NK-92 (cell line): ENCODE measurements around the gene NMRK1.

ENCODE experiments used
- DNase-seq: peaks from one replicate; lab custom pipeline; 2025; ENCODE audit not compliant: unreplicated experiment; lab: John Stamatoyannopoulos, UW

NMRK1 gene

DNA sequence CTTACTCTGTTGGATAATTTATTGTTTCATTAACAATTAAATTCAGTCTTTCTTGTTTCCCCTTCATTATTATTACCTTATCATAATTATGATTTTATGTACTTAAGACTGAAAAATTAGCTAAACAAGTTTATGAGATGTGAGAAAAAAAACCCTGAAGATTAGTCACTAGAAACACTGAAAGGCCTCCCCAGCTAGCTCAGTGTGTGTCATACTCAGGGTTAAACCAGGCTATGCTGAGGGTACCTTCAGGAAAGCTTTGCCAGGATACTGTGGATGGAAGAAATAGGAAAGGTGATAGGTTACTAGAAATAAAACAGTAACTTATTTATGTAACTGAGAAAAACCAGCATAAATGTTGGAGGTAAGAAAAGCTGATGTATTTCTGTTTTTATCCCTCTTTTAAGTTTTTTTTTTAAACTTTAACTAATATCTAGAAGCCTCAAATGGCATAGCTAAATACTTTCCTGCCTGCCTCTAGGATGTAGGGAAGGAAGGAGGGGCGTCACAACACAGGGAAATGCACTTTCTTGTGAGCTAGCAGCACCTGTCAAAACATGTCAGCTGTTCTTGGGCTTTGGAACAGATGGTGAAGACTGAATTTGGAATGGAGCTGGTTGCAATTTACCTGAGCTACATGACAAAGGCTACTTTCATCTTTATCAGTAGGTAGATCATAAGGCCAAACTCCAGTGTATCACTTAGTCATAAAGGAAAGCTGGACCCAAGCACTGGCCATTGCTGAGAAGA lies 24.2 kb downstream of the NMRK1 start:
- no peak for DNase-seq

DNA sequence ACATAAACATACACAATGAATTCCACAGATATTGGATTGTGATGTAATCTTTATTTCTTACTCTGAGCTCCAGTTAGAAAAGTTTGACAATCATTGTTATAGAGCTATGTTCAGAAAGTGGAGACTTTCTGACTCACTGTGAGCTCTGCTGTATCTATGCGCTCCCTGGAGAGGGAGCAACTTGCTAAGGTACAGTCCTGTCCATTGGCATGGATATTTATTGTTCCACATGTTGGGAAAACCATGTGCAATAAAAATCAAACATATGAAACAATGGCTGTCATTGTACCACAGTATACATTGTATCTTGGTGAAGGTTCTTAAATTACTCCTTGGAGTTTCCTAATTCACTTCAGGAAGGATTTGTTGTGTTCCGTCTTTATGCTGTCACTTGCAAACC lies 26.8 kb downstream of the NMRK1 start:
- no peak for DNase-seq

DNA sequence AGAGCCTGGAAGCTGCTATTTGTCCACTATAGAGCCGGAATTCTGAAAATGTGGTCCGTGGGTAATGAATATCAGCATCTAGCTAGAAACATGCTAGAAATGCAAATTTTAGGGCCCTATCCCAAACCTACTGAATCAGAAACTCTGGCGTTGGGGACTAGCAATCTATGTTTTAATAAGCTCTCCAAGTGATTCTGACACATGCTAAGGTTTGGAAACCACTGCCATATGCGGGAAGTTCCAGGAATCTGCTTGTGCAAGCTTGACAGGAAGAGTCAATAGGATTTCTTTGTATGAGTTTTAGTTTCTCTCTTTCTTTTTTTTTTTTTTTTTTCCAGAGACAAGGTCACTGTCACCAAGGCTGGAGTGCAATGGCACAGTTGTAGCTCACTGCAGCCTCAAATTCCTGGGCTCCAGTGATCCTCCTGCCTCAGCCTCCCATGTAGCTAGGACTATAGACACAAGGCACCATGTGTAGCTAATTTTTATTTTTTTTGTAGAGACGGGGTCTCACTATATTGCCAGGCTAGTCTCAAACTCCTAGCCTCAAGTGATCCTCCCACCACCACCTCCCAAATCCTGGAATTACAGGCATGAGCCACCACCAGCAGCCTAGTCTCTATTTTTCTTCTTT lies 33.5 kb downstream of the NMRK1 start:
- no peak for DNase-seq

DNA sequence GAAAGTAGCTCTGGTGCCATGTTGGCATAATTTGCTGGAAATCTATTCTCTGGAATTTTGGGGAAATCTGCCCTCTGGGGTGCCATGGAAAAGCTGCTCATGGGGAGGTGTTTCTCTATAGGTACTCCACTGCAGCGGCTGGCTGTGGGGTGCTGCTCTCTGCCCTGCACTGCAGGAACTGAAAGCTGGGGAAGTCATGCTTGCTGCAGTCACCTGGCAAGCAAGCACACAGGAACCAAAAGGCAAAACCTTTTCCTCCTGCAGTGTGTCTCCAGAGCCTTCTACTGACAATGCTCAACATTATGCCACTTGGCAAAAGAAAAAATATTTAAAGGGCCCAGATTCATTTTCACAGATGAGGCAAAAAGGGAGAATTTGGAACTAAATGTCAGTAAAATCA lies 34.1 kb downstream of the NMRK1 start:
- no peak for DNase-seq

DNA sequence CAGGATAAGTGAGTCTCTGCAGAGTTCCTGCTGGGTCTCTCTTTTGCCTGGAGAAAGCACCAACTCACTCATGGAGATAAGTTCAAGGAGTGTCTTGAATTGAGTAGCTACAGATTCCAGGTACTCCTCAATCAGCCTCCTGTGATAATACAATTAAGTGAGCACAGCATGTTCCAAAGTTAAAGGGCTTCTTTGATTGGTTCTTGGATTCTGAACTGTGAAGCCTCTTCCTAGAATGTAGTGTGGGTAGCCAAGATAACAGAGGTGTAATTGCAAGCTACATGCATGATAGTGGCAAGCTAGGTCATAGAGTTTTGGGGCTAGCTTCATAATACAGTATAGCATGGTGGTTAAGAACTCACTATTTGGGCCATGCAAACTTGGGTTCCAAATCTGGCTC lies 36.7 kb downstream of the NMRK1 start:
- DNase-seq: no peak

DNA sequence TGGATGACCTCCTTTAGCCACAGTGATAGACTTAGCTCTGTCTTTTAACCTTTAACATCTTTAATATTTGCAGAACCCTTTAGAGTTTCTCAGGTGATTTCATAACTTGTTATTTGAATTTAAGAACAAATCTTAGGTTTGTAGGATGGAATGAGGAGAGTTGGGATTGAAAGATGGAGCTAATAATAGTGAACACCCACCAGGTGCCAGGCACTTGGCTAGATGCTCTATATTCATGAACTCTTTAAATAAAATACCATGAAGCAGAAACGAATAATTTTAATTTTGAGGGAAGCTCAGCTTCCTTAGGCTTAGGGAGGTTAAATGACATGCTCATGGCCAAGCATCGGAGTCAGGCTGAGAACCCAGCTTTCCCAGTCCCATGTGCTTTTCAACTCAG lies 40.4 kb downstream of the NMRK1 start:
- DNase-seq: no peak

DNA sequence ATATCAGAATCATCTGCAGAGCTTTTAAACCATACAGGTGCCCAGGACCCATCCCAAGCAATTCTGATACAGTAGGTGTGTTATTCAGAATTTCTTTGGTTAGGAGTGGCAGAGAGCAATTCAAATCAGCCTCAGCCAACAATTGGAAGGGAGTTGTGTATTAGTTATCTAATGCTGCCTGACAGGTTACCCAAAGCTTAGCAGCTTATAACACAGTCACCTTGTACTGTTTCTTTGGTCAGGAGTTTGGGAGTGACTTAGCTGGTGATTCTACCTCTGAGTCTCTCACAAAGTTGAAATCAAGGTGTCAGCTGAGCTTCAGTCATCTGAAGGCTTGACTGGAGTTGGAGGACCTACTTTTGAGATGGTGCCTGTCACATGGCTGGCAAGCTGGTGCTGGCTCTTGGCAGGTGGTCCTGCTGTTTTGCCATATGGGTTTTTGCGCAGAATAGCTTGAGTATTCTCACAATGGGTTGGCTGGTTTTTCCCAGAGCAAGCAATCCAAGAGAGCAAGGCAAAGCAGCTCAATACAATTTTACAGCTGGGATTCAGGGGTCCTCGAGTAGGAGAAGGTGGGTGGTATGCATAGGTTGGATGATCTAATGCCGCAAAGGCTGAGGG lies 41.1 kb downstream of the NMRK1 start:
- DNase-seq: no peak

DNA sequence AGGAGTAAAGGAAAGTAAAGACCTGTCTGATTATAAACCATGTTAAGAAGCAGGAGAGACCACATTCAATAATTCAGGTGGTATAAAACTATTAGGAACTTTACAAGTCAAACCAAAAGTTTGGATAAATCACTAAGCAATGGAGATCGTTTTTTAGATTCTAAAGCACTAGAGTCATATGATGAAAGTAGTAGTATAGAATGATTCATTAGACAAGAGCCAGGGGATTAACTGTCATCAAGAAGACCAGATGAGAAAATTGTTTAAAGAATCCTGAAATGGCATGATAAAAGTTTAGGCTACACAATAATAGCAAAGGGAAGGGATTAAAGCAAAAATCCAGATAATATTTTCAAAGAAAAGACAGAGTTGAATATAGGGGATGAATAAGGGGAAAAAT lies 46.9 kb downstream of the NMRK1 start:
- DNase-seq: no peak

DNA sequence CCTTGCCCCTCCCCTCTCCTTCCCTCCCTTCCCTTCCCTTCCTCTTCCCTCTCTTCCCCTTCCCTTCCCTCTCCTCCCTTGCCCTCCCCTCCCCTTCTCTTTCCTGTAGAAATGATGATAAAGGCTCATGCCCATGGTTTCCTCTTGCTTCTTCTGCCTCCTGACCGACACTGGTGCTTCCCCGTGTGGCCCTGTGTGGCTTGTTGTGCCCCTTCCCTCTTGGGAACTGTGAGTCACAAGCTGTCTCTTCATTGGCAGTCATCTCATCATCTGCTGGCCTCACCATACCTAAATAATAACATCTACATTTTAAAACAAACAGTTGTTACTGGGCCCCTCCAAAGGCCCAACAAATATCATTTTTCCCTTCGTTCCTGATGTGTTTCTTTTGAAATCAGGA lies 48.2 kb downstream of the NMRK1 start:
- no peak for DNase-seq

DNA sequence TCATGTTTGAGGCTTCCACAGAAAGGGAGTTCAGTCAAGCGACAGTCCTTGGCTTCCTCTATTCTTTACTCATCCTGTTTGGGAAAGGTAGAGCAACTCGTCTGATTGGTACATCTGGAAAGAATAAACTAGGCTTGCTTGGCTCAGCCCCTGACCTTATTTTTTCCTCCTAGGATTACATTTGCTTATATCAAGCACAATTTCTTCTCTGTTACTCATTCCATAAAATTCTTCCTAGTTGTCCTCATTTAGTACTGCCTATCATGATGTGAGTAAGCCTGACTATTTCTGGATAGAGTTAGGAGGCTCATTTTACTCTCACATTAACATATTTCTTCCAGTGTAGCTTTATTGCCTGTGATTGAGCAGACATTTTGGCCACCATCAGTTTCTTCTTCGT lies 48.9 kb downstream of the NMRK1 start:
- no peak for DNase-seq

DNA sequence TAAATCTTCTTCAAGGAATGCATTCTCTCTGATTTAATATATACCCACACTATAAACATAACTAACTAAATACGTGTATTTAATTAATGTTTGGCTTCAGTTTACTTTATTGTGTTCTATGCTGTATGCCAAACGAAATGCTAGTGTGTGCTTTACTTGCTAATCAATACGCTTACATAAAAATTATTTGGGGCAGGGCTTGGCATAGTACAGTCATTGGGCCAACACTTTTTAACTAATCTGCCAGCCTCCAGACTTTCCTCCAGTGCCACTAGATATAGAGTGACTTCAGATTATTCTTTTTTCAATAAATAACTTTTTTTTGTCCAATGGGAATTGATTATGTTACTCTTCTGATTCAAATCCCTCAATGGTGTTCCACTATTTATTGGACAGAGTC lies 51.2 kb downstream of the NMRK1 start:
- DNase-seq: no peak

DNA sequence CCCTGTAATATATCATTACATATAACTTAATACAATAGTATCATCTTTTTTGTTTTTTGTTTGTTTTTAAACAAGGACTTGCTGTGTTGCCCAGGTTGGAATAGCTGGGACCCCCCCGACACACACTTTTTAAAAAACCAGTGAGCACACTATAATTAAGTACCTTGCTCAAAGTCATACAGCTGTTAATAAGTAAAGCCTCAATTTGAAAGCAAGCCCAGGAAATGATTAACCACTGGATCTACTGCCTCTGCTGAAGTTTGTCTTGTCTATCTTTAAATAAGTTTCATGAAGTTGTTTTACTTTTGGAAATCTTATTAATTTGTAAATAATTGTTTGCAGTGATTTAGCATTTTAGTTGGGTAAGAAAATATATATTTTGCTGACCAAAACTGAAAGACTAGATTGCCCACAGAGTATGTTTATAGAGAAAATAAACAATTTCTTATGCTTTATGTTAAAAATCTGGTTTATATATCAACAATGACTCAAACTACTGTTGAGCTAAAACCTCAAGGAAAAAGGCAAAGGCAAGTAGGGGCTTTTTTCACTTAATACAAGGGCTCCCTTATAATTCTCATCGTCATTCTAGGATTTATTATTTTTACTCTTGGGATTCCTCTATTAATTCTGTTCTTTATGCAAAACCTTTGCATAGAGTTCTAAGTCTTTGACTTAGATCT lies 54.0 kb downstream of the NMRK1 start:
- DNase-seq: no peak

DNA sequence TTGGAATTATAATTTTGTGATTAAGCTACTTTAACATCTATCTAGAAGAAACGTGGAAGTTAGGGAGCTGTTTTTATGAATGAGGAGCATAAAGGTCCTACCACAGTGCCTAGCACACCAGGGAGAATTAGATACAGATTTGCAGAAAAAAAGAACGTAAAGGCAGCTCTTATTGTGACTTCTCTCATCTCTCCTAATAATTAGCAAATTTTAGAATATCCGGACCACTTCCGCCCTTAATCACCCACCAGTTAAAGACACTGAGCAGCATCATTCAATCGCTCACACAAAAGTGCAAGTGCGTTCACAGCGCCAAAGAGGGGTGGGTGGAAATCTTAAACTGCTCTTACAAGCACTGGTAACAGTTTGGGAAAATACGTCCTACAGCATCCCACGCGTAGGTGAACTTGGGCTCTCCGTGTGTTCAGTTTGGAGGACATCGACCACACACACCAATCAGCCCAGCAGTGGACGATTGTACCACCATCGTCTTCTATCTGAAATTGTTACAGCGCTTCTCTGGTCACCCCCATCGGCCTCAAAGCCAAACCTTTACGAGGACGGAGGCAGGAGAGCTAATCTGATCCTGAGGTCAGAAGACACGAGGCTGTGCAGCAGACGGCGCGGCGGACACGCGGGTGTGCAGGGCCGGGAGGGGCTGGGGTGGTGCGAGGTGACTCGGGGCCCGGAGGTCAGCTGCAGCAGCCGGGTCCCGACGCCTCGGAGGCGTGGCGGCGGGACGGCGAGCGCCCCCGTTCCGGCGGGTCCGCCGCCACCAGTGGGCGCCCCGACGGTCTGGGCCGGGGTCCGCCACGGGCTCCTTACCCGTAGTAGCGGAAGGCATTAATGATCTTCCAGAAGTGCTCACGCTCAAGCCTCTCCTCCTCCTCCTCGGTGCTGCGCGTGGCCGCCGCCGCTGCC lies 60.5 kb downstream of the NMRK1 start:
- no peak for DNase-seq

DNA sequence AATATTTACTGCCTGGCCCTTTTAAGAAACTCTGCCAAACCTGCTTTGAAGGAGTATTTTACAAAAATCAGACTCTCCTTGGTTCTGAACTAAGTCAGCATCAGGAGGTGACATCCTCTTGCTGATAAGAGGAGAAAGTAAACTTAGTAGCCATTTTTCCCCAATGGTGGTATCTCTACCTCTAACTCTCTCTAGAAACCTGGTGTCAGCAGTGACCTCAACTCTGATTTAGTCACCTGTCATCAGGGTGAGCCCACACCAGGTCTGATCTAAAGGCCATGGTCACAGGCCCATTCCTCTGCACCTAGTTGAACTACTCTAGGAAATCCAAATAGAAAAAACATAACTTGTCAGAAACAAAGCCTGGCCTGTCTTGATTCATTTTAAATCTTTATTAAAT lies 64.1 kb downstream of the NMRK1 start:
- no peak for DNase-seq

DNA sequence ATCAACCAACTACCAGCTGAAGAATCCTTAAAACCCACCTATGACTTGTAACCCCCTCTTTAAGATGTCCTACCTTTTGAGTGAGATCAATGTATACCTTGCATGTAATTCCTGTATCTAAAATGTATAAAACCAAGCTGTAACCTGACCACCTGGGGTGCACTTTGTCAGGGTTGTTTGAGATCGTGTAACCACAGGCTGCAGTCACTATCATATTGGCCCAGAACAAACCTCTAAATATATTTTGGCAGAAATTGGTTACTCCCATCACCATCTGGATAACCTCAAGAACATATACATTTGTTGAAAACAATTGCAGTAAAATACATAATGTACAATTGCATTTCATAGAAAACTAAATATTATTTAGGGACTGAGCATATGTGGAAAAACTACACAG lies 68.3 kb downstream of the NMRK1 start:
- no peak for DNase-seq

DNA sequence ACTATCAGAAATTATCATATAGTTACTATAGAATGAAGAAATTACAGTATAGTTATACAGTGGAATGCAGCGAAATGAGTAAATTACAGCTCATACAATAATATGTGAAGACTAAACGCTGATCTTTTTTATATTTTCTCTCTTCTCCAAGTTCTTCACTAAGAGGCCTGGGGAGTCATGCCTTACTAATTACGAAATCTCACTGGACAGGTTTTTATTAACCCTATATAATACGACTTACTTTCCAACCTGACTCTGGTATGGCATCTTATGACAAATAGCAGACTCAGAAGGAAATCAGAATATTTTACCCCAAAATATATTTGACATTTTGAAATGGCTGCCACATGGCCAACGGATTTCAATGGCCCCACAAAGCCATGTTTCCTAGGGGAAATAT lies 68.9 kb downstream of the NMRK1 start:
- DNase-seq: no peak

DNA sequence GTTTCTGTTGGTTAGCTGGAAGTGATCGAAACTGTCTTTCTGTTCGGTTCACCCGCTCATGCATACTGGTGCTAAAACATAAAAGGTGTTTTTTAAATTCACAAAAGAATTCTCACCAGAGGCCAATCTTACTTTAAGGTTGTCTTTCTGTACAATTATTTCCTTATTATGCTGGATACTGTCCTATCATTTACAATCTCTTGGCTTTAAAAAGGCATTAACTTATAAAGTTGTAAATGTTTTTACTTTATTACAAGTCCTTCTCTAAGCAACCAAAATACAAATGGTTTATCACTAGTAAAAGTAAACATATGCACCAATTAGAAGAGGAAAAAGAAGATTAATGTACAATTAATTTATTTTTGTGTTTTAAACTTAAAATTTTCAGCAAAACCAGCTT lies 70.6 kb downstream of the NMRK1 start:
- no peak for DNase-seq

DNA sequence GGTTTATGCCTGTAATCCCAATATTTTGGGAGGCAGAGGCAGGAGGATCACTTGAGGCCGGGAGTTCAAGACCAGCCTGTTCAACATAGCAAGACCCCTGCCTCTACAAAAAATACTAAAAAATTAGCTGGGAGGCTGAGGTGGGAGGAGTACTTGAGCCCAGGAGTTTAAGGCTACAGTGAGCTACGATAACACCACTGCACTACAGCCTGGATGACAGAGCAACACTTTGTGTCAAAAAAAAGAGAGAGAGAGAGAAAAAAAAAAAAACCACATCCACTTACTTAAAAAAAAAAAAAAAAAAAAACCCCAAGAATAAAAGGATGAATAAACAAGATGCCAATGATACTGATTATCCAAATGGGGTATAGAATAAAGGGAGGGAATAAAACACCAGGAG lies 74.2 kb downstream of the NMRK1 start:
- no peak for DNase-seq
